ENCODE data around the gene GTF2H4. TPM values are rescaled to one million over a fixed set of nuclear protein-coding genes. Genes with fewer than 3 reads are reported as not detected.

Gene GTF2H4
- total and polyA plus RNA-seq, 8 donors, result 3.9 to 67.4 (median 13.0) TPM

DNA sequence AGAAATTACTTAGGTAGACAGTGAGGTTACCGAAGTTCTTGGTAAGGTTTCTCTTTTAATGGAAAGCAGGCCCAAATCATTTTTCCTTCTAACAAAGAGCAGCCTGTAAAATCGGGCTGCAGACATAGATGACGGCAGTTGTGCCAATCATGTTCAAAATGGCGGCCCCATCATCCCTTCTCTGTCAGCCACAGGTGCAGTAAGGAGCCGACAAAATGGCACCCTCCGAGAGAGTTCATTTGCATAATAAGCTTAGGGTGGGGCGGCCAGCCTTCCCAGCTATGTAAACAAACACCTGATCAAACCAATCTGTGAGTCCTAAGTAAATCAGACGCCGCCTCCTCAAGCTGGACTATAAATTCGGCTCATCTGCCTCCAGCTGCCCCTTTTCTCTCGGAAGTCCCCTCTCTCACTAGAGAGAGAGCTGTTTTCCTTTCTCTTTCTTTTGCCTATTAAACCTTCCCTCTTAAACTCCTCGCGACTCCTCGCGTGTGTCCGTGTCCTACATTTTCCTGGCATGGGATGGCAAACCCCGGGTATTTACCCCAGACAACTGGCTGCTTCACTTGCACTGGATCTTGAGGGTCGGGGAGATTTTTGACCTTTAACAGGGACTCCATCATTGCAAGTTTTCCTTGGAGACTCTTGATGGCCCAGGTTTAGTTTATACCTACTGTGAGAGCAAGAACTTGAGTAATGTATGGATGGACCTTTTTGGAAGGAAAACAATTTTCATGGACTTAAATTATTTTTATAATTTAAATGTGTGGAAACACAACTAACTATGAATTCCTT lies 32.6 kb upstream of the GTF2H4 start:
- Histone ChIP-seq H3K27me3 (no peaks in the 10 kb centered on the region), H3K4me1 (peaks cover 7 to 36% (median 22%) of the 10 kb centered on the region in 4 donors), H3K4me3 (no peak overlapping the region), H3K27ac (peak overlapping the region in 2 of 5 donors; percentile 8 to 85), H3K36me3 (no peaks in the 10 kb centered on the region), H3K9me3 (peaks cover 0 to 13% (median 2%) of the 10 kb centered on the region in 4 donors)
- no peak for TF ChIP-seq POLR2AphosphoS5 (IDR thresholded peaks at IDR 0.05)
- TF ChIP-seq EP300 (IDR thresholded peaks at IDR 0.05), result no peak
- TF ChIP-seq, protein P1, sequence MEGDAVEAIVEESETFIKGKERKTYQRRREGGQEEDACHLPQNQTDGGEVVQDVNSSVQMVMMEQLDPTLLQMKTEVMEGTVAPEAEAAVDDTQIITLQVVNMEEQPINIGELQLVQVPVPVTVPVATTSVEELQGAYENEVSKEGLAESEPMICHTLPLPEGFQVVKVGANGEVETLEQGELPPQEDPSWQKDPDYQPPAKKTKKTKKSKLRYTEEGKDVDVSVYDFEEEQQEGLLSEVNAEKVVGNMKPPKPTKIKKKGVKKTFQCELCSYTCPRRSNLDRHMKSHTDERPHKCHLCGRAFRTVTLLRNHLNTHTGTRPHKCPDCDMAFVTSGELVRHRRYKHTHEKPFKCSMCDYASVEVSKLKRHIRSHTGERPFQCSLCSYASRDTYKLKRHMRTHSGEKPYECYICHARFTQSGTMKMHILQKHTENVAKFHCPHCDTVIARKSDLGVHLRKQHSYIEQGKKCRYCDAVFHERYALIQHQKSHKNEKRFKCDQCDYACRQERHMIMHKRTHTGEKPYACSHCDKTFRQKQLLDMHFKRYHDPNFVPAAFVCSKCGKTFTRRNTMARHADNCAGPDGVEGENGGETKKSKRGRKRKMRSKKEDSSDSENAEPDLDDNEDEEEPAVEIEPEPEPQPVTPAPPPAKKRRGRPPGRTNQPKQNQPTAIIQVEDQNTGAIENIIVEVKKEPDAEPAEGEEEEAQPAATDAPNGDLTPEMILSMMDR (IDR thresholded peaks at IDR 0.05), result no peak
- TF ChIP-seq POLR2A (IDR thresholded peaks at IDR 0.05), result no peak
- intact Hi-C loops (cut with DNase I; ENCODE audit: low total_unique reads), result no loop called here
- 73 to 78% (median 76%) methylated on average over 18 of the region's 18 CpGs for WGBS, 5 donors
- peak in 1 of 2 donors; percentile 36 for DNase-seq

GRCh38 chr6:30876039-30876730 lies 31.8 kb upstream of the GTF2H4 start:
- H3K9me3 ChIP-seq, result peaks cover 0 to 13% (median 0%) of the 10 kb centered on the region in 4 donors
- intact Hi-C loops (cut with DNase I; ENCODE audit: low total_unique reads), result no loop called here
- no peak overlapping the region for H3K4me3 ChIP-seq
- TF ChIP-seq POLR2A (IDR thresholded peaks at IDR 0.05) (no peak), POLR2AphosphoS5 (IDR thresholded peaks at IDR 0.05) (peak in 2 of 3 donors; percentile 43 to 47)
- H3K36me3 ChIP-seq, result no peaks in the 10 kb centered on the region
- H3K27me3 ChIP-seq, result no peaks in the 10 kb centered on the region
- peaks cover 7 to 36% (median 22%) of the 10 kb centered on the region in 4 donors for H3K4me1 ChIP-seq
- H3K27ac ChIP-seq, result peak overlapping the region in 4 of 5 donors; percentile 14 to 86 (median 84)
- DNase-seq, result peak in 1 of 2 donors; percentile 80
- WGBS, 5 donors, result 45 to 65% (median 51%) methylated on average over 4 of the region's 4 CpGs

- peak; percentile 94 to 96 for DNase-seq
- Histone ChIP-seq H3K36me3 (no peaks in the 10 kb centered on the region), H3K27ac (peak overlapping the region; percentile 49 to 86 (median 85)), H3K9me3 (peaks cover 0 to 5% (median 0%) of the 10 kb centered on the region in 4 donors), H3K4me1 (peaks cover 16 to 49% (median 32%) of the 10 kb centered on the region in 4 donors), H3K27me3 (no peaks in the 10 kb centered on the region), H3K4me3 (peak overlapping the region; percentile 27 to 40 (median 29))
- intact Hi-C loops (cut with DNase I; ENCODE audit: low total_unique reads), result no loop called here
- 11 to 16% (median 12%) methylated on average over 15 of the region's 15 CpGs for WGBS, 5 donors
- TF ChIP-seq, protein P1 (IDR thresholded peaks at IDR 0.05), result peak in 5 of 7 experiments; percentile 77 to 96 (median 88)
- TF ChIP-seq POLR2A (IDR thresholded peaks at IDR 0.05) (no peak), EP300 (IDR thresholded peaks at IDR 0.05) (no peak), POLR2AphosphoS5 (IDR thresholded peaks at IDR 0.05) (peak; percentile 45 to 84 (median 52))
Observed at GRCh38 chr6:30877419-30878262, 30.4 kb upstream of the GTF2H4 start.

DNA sequence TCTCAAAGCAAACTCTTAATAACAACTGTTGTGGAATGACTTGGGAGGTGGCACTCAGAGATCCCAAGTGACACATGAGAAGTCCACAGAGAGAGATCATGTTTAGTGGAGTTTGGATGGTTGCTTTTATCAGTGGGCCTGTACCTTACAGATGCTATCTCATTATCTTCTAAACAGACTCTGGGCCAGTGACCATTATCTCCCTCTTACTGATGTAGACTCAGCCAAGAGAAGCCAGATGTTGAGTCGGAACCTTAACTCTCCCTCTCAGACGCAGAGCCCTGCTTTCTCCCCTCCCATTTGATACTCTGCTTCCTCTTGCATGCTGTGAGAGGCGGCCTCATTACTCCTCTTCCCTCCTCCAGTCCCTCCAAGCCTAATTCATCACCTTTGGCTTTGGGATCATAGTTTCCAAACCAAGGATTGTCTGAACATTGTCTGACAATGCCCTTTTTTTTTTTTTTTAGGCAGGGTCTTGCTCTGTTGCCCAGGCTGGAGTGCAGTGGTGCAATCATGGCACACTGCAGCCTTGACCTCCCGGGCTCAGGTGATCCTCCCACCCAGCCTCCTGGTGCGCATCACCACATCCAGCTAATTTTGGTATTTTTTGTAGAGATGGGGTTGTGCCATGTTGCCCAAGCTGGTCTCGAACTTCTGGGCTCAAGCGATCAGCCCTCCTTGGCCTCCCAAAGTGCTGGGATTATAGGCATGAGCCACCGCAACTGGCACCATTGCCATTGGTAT lies 28.2 kb upstream of the GTF2H4 start:
- intact Hi-C loops (cut with DNase I; ENCODE audit: low total_unique reads), result no loop called here
- peak in 1 of 2 donors; percentile 40 for DNase-seq

More for the DNA sequence above, 28.2 kb upstream of the GTF2H4 start:
- H3K4me1 ChIP-seq, result peaks cover 30 to 64% (median 45%) of the 10 kb centered on the region in 4 donors
- H3K9me3 ChIP-seq, result no peaks in the 10 kb centered on the region
- TF ChIP-seq, protein P1 (IDR thresholded peaks at IDR 0.05), result no peak
- TF ChIP-seq POLR2AphosphoS5 (IDR thresholded peaks at IDR 0.05) (no peak), EP300 (IDR thresholded peaks at IDR 0.05) (no peak), POLR2A (IDR thresholded peaks at IDR 0.05) (no peak)
- no peaks in the 10 kb centered on the region for H3K27me3 ChIP-seq
- H3K4me3 ChIP-seq, result no peak overlapping the region
- peak overlapping the region in 1 of 5 donors; percentile 94 for H3K27ac ChIP-seq
- no peaks in the 10 kb centered on the region for H3K36me3 ChIP-seq
- 80 to 89% (median 84%) methylated on average over 8 of the region's 8 CpGs for WGBS, 5 donors
